Memory B cell (primary cell): Measurements from ENCODE around the gene RPRD1B.

Experiments used
- ATAC-seq: fragments of 150-1000 bp; cut with Tn5 transposase; 2 replicates; pipeline ENCODE4 v1.10.0; 2021; ENCODE audit warnings: low read depth, mild to moderate bottlenecking, moderate library complexity
- DNase-seq, 2 donors: peaks; one replicate each; pipeline ENCODE4 v3.0.0; 2022; ENCODE audit warnings: low spot score in 2 of 2
- H3K27ac Mint-ChIP-seq: one replicate; pipeline ENCODE4 v1.8.0; 2022; ENCODE audit warnings: mild to moderate bottlenecking, moderate library complexity, mixed read lengths
- H3K27me3 Mint-ChIP-seq: one replicate; pipeline ENCODE4 v1.8.0; 2022; ENCODE audit warnings: mixed read lengths
- H3K36me3 Mint-ChIP-seq: one replicate; pipeline ENCODE4 v1.8.0; 2022; ENCODE audit warnings: mild to moderate bottlenecking, mixed read lengths
- H3K4me1 Mint-ChIP-seq: one replicate; pipeline ENCODE4 v1.8.0; 2022; ENCODE audit warnings: mixed read lengths
- H3K4me3 Mint-ChIP-seq: one replicate; pipeline ENCODE4 v1.8.0; 2022; ENCODE audit warnings: mild to moderate bottlenecking, moderate library complexity, mixed read lengths
- H3K9me3 Mint-ChIP-seq: one replicate; pipeline ENCODE4 v1.8.0; 2022; ENCODE audit warnings: mixed read lengths

The RPRD1B gene

GRCh38 chr20:38135651-38136420, 102.3 kb downstream of the RPRD1B start:
- Mint-ChIP-seq H3K27me3 (no peaks in the 10 kb centered on the region), H3K4me1 (peaks cover 2% of the 10 kb centered on the region), H3K36me3 (no peaks in the 10 kb centered on the region), H3K4me3 (no peak overlapping the region), H3K9me3 (no peaks in the 10 kb centered on the region), H3K27ac (no peak overlapping the region)
- no peak for ATAC-seq
- DNase-seq, result no peak

- H3K4me1 Mint-ChIP-seq, result peaks cover 2% of the 10 kb centered on the region
- no peaks in the 10 kb centered on the region for H3K9me3 Mint-ChIP-seq
- H3K27ac Mint-ChIP-seq, result no peak overlapping the region
- no peak for ATAC-seq
- H3K27me3 Mint-ChIP-seq, result no peaks in the 10 kb centered on the region
- H3K36me3 Mint-ChIP-seq, result no peaks in the 10 kb centered on the region
- no peak for DNase-seq
- H3K4me3 Mint-ChIP-seq, result no peak overlapping the region
Measured at GRCh38 chr20:38136421-38137245, 103.1 kb downstream of the RPRD1B start.

GRCh38 chr20:38137441-38138037, 104.0 kb downstream of the RPRD1B start:
- DNase-seq, result no peak
- Mint-ChIP-seq H3K4me1 (peaks cover 2% of the 10 kb centered on the region), H3K4me3 (no peak overlapping the region), H3K36me3 (no peaks in the 10 kb centered on the region), H3K27ac (no peak overlapping the region), H3K9me3 (no peaks in the 10 kb centered on the region), H3K27me3 (no peaks in the 10 kb centered on the region)
- no peak for ATAC-seq

- no peaks in the 10 kb centered on the region for H3K9me3 Mint-ChIP-seq
- no peaks in the 10 kb centered on the region for H3K36me3 Mint-ChIP-seq
- H3K27ac Mint-ChIP-seq, result no peak overlapping the region
- H3K27me3 Mint-ChIP-seq, result no peaks in the 10 kb centered on the region
- ATAC-seq (no peak), DNase-seq (no peak)
- no peak overlapping the region for H3K4me3 Mint-ChIP-seq
- H3K4me1 Mint-ChIP-seq, result peaks cover 2% of the 10 kb centered on the region
Measured at GRCh38 chr20:38138086-38138778, 104.7 kb downstream of the RPRD1B start.

GRCh38 chr20:38139156-38139912, 105.8 kb downstream of the RPRD1B start:
- peaks cover 2% of the 10 kb centered on the region for H3K4me1 Mint-ChIP-seq
- DNase-seq, result no peak
- no peaks in the 10 kb centered on the region for H3K27me3 Mint-ChIP-seq
- no peak for ATAC-seq
- H3K36me3 Mint-ChIP-seq, result no peaks in the 10 kb centered on the region
- no peaks in the 10 kb centered on the region for H3K9me3 Mint-ChIP-seq
- no peak overlapping the region for H3K4me3 Mint-ChIP-seq
- no peak overlapping the region for H3K27ac Mint-ChIP-seq

- Mint-ChIP-seq H3K9me3 (no peaks in the 10 kb centered on the region), H3K4me1 (no peaks in the 10 kb centered on the region), H3K4me3 (no peak overlapping the region), H3K27ac (no peak overlapping the region), H3K36me3 (no peaks in the 10 kb centered on the region), H3K27me3 (no peaks in the 10 kb centered on the region)
- no peak for ATAC-seq
- DNase-seq, result no peak
Measured at GRCh38 chr20:38139977-38140753, 106.6 kb downstream of the RPRD1B start.

- DNase-seq, result no peak
- no peaks in the 10 kb centered on the region for H3K36me3 Mint-ChIP-seq
- H3K4me1 Mint-ChIP-seq, result no peaks in the 10 kb centered on the region
- H3K27me3 Mint-ChIP-seq, result no peaks in the 10 kb centered on the region
- H3K27ac Mint-ChIP-seq, result no peak overlapping the region
- no peak for ATAC-seq
- H3K9me3 Mint-ChIP-seq, result no peaks in the 10 kb centered on the region
- no peak overlapping the region for H3K4me3 Mint-ChIP-seq
Measured at GRCh38 chr20:38141204-38141888, 107.8 kb downstream of the RPRD1B start.
